Testis (tissue), 3 donors: ENCODE results near the gene SSBP3. TPM values are rescaled to one million over a fixed set of nuclear protein-coding genes. Genes with fewer than 3 reads are reported as not detected.

Experiments
- DNase-seq: peaks from one replicate; pipeline ENCODE4 v3.0.0-alpha.2; 2019
- H3K27ac ChIP-seq, 2 donors: fragments of 200-600 bp; sonication (generic); one replicate each; pipeline ENCODE4 v1.5.1; 2019
- H3K27me3 ChIP-seq: fragments of 200-600 bp; sonication (generic); one replicate; pipeline ENCODE4 v1.5.1; 2019
- H3K36me3 ChIP-seq: fragments of 200-600 bp; sonication (generic); one replicate; pipeline ENCODE4 v1.5.1; 2017; ENCODE audit warnings: low read depth; ENCODE audit errors: missing control alignments
- H3K4me1 ChIP-seq: fragments of 200-600 bp; sonication (generic); one replicate; pipeline ENCODE4 v1.5.1; 2019
- H3K4me3 ChIP-seq, 2 donors: fragments of 200-600 bp; sonication (generic); one replicate each; pipeline ENCODE4 v1.5.1; 2017 to 2019
- H3K9me3 ChIP-seq: fragments of 200-600 bp; sonication (generic); one replicate; pipeline ENCODE4 v1.5.1; 2017
- CTCF ChIP-seq, 3 experiments: fragments of 450-650 bp in 2 of 3; fragments of 200-600 bp in 1 of 3; sonication (generic) in 1 of 3; IDR thresholded peaks; one replicate each; pipeline ENCODE4 v1.5.1; 2016 to 2019; ENCODE audit warnings: antibody characterized with exemption in 3 of 3, mild to moderate bottlenecking in 2 of 3, moderate library complexity in 1 of 3
- POLR2A ChIP-seq: fragments of 450-650 bp; IDR thresholded peaks from one replicate; pipeline ENCODE4 v1.6.1; 2017; ENCODE audit warnings: antibody characterized with exemption, mild to moderate bottlenecking, moderate library complexity
- WGBS, 2 donors: methylation state at CpG; one replicate each; pipeline ENCODE4 v1.1.5; 2018; 5-methylcytosine and 5-hydroxymethylcytosine counted together
- intact Hi-C: fragments of 100-400 bp; cut with DNase I; formaldehyde crosslinking; loops from one replicate; pipeline ENCODE4 v1.15.1; 2023; ENCODE audit warnings: low total_unique reads
- polyA plus RNA-seq: library from polyadenylated mRNA; stranded (reverse); fragments of 350-450 nt; fragmentation: Illumina TruSeq; extraction: RNeasy Lipid Tissue Mini Kit (QIAGEN cat#74804); gene quantifications from one replicate; pipeline ENCODE4 v1.2.3, GENCODE V29; 2014; ENCODE audit warnings: low read depth, low replicate concordance; ENCODE audit not compliant: insufficient read depth
- total RNA-seq, 2 donors: library from RNA; depleted of rRNA; stranded (reverse); fragments of >200 nt; gene quantifications; one replicate each; pipeline ENCODE4 v1.2.3, GENCODE V29; 2016

The SSBP3 gene
- total and polyA plus RNA-seq, 3 donors from 2014 or later, result 88.8 to 99.0 (median 91.6) TPM

- TF ChIP-seq POLR2A (no peak), CTCF (IDR thresholded peaks at IDR 0.05) (no peak)
- Histone ChIP-seq H3K27me3 (no peaks in the 10 kb centered on the region), H3K36me3 (no peaks in the 10 kb centered on the region), H3K27ac (no peak overlapping the region), H3K9me3 (no peaks in the 10 kb centered on the region), H3K4me3 (no peak overlapping the region), H3K4me1 (peaks cover 14% of the 10 kb centered on the region)
- 63 to 69% methylated on average over 2 of the region's 2 CpGs for WGBS, 2 donors
- intact Hi-C loops, result no loop called here
- DNase-seq, result no peak
Measured at GRCh38 chr1:54362881-54363340, 43.3 kb downstream of the SSBP3 start.

GRCh38 chr1:54361342-54361741 lies 44.9 kb downstream of the SSBP3 start:
- no peak overlapping the region for H3K27ac ChIP-seq
- no peaks in the 10 kb centered on the region for H3K27me3 ChIP-seq
- no peak overlapping the region for H3K4me3 ChIP-seq
- 73 to 76% methylated on average over 12 of the region's 12 CpGs for WGBS, 2 donors
- no peak for TF ChIP-seq POLR2A
- TF ChIP-seq CTCF (IDR thresholded peaks at IDR 0.05), result no peak
- intact Hi-C loops, result no loop called here
- peak; percentile 46 for DNase-seq
- no peaks in the 10 kb centered on the region for H3K9me3 ChIP-seq
- peaks cover 23% of the 10 kb centered on the region for H3K4me1 ChIP-seq
- no peaks in the 10 kb centered on the region for H3K36me3 ChIP-seq

DNA sequence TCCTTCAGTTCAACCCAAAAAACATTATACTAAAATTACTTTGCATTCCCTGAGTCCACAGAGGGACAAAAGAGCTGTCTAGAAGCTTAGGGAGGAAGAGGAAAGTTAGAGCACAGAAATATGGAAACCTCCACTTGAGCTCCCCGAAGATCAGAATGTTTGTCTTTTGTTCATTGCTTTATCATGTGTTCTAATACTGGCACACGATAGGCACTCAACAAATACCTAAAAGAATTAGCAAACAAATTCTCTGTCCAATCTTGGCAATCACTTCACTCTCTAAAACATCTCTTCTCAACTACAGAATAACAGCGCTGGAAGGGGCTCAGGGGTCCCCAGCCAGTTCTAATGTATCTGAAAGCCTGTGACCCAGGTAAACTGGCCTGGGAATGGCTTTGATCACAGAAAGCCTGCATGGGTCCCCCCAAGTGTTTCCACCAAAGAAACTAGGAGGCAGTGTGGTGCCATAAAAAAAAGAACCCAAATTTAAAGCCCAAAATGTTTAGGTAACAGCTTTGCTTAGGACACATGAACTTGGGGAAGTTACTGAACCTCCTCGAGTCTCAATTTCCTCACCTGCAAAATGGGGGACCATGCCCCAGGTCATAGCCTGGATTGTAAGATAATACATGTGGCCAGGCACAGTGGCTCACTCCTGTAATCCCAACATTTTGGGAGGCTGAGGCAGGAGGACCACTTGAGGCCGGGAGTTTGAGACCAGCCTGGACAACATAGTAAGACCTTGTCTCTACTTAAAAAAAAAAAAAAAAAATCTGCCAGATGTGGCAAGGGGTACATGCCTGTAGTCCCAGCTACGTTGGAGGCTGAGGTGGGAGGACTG lies 45.8 kb downstream of the SSBP3 start:
- no peak for DNase-seq
- Histone ChIP-seq H3K4me3 (no peak overlapping the region), H3K4me1 (peaks cover 33% of the 10 kb centered on the region), H3K9me3 (no peaks in the 10 kb centered on the region), H3K27me3 (no peaks in the 10 kb centered on the region), H3K36me3 (no peaks in the 10 kb centered on the region), H3K27ac (no peak overlapping the region)
- intact Hi-C loops, result no loop called here
- TF ChIP-seq CTCF (IDR thresholded peaks at IDR 0.05), result no peak
- TF ChIP-seq POLR2A, result no peak
- 66 to 76% methylated on average over 6 of the region's 6 CpGs for WGBS, 2 donors

DNA sequence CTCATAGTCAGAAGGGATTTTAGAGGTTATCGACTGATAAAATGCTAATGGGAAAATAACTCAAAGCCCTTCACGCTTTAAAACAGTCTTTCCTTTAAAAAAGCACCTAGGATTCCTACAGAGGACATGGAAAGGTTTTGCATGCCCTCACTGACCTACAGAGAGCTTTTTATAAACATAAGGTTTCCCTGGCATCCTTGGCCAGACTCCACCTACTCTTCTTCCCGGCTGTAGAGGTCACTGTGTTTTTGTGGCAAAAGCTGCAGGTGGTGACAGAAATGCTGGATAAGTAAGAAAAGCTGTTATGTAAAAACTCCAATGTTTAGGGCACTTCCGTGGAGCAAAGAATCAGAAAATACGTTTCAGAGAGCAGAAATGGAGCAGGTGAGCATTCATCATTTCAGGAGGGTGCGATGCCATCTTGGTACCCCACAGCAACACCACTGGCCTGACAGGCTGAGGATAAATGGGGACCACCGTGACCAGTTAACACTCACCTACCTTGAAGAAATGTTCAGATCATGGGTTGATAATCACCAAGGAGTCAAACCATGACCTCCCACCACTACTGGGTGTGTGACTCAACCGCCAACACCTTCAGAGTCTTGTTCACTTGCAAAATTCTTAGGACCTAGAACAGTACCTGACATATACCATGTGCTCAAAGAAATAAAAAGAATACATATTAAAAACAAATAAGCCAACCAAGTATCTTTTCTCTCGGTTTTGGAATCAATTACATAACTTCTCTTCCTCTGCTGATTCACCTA lies 46.6 kb downstream of the SSBP3 start:
- no peak for DNase-seq
- TF ChIP-seq POLR2A, result no peak
- Histone ChIP-seq H3K4me3 (no peak overlapping the region), H3K27ac (no peak overlapping the region), H3K9me3 (no peaks in the 10 kb centered on the region), H3K36me3 (no peaks in the 10 kb centered on the region), H3K4me1 (peaks cover 41% of the 10 kb centered on the region), H3K27me3 (no peaks in the 10 kb centered on the region)
- 69 to 87% methylated on average over 9 of the region's 9 CpGs for WGBS, 2 donors
- intact Hi-C loops, result no loop called here

DNA sequence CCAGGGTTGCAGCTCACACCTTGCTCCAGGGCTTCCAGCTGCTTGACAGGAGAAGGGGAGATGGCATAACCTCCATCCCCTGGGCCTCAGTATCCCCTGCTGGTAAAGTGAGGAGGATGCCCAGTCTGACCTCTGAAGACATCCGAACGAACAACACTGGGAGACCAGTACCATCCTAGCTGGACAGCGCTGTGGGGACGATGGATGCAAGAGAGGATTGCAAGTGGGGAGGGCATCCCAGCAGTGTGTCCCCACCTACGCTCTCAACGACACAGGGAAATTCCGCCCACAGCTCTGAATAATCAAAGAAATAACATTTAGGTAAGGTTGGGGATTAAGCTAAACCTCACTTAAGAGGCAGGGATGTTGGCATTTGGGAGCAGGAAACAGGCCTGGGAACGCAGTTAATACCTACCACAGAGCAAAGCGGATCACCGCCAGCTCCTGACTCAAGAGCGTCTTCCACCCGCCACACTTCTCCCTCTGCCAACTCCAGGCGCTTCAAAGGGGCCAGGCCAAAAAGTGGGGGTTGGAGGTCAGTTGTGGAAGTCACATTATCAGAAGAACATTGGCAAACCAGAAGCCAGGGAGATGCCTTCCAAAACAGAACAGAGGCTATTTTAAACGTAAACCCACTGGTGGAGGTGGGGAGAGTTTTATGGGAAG lies 47.6 kb downstream of the SSBP3 start:
- no peak overlapping the region for H3K27ac ChIP-seq
- peaks cover 46% of the 10 kb centered on the region for H3K4me1 ChIP-seq
- WGBS, 2 donors, result 63 to 64% methylated on average over 14 of the region's 14 CpGs
- TF ChIP-seq POLR2A (no peak), CTCF (IDR thresholded peaks at IDR 0.05) (no peak)
- H3K4me3 ChIP-seq, result no peak overlapping the region
- intact Hi-C loops, result no loop called here
- no peaks in the 10 kb centered on the region for H3K9me3 ChIP-seq
- H3K36me3 ChIP-seq, result no peaks in the 10 kb centered on the region
- H3K27me3 ChIP-seq, result no peaks in the 10 kb centered on the region
- peak; percentile 48 for DNase-seq
